C4-2B (cell line): ENCODE data around the gene CACNG6.

Source experiments
- CTCF ChIP-seq: fragments of 450-650 bp; conservative IDR thresholded peaks from 2 replicates; pipeline ENCODE4 v1.5.1; 2017; ENCODE audit warnings: mild to moderate bottlenecking
- ZFX ChIP-seq: fragments of 450-650 bp; IDR thresholded peaks from 2 replicates; pipeline ENCODE4 v1.6.1; 2017

- TF ChIP-seq CTCF (no peak), ZFX (no peak)
These were observed 39.5 kb upstream of the CACNG6 start for GRCh38 chr19:53951947-53952346.
